ENCODE measurements around the gene BRMS1L.

GRCh38 chr14:35909665-35910064, 83.5 kb downstream of the BRMS1L start:
- TF ChIP-seq CTCF (optimal IDR thresholded peaks at IDR 0.05 in 1 of 3, IDR thresholded peaks at IDR 0.05 in 1 of 3, conservative IDR thresholded peaks at IDR 0.05 in 1 of 3; ENCODE audit: extremely low read depth in 1 of 3, insufficient read depth in 2 of 3, low read length in 3 of 3) (no peak), EZH2 (IDR thresholded peaks at IDR 0.05; ENCODE audit: low read length) (no peak)
